ENCODE results near the gene SRGAP3.

Gene SRGAP3

DNA sequence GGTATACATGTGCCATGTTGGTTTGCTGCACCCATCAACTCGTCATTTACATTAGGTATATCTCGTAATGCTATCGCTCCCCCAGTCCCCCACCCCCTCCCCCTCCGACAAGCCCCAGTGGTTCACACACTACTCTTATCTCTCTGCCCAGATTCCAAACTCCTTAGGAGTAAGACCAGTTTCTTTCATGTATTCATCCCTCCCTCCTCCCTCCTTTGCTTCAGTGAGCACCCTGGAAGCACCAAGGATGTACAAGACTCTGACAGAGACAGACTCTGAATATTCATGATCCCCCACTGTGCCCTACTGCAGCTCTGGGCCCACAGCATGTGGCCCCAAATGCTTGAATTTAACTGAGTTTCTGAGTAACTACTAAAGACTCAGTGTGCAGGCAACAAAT, 172.4 kb downstream of the SRGAP3 start:
- no peak for DNase-seq

DNA sequence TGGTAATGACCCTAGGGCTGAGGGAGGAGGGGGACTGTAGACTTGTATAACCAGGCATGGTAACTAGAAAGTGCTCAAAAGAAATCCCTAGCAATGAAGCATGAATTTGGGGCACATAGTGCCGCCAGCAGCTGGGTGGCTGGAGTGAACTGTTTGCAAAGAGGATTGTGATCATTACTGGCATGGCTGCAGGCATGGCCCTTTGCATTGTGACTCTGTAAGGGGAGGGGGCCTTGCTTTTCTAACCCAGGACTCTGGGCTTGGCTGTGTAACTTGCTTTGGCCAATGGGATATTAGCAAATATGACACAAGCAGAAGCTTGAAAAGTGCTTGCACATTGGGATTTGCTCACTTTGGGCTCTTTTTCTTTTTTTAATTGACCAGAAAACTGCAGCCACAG, 173.7 kb downstream of the SRGAP3 start:
- DNase-seq, result no peak

DNA sequence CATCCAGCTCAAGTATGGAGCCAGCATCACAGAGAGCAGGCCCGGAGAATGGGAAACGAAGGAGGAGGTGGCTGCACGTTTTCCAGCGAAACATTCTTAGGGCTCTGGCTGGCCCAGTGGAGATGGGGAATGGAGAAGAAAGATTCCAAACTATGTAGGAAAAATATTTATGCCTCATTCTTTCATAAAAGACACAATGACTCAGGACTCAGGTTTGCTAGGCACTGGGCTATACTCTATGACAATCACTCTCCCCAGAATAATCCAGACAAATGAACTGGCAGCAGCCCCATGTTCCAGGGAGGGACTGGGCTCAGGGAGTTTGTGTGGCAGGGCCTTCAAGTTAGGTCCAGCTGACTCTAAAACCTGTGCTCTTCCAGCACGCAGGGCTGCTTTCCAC, 175.4 kb downstream of the SRGAP3 start:
- no peak for DNase-seq

DNA sequence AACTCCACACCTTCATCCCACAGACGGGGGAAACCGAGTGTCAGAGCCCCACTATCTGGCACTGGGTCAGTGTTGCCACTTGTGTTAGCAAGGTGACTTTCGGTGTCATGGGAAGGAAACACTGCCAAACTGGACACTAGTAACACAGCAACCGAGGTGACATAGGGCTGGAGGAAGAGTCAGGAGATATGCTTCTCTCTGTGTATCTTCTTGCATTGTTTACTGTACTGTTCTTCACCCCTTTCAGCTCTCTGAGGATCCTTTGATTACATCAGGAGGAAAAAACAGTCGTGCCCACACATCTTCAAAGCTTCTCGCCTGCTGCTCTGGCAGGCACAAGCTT, 176.8 kb downstream of the SRGAP3 start:
- no peak for DNase-seq

DNA sequence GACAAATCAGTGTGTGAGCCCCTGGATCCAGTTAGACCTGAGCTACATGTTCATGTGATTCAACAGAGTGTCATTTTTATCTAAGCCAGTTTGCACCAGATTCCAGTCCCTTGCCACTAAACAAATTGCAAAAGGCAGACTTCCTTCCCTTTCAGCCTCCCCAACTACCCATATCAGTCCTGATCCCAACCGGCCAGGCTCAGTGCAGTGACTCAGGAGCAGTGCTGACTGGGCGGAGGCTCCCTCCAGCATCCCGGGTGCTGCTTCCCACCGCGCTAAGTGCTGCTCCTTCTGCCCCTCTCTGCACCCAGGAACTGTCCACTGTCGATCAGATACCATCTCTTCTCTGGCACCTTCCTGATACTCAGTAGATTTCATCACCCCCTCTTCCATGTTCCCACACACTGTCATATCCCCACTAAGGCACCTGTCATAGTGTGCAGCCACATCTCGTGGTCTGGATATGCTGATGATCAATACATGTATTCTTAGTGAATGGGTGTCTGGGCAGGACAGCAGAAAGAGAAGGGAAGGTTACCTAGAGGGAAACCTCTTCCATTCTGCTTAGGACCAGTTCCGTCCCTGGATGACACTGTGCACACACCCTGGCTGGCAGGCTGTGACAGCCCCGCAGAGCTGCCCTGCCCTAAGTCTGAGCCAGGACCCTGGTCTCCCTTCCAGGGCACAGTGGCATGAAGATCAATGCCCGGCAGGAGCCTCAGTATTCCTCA, 177.3 kb downstream of the SRGAP3 start:
- no peak for DNase-seq

DNA sequence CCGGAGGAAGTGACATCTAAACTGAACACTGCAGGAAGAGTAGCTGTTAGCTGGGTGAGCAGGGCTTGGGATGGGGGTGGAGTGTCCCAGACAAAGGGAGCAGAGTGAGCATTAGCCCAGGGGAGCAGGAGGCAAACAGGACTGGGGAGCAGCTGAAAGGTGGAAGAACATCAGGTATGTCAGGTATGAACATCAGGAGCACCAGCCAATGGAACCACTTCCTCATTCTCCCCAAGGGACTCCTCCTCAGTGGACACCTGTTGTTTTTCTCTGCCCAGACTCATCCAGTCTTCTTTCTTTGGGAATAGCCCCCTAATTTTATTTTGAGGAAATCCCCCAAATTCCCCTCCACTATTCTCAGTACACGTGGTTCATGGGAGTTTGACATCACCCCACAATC, 178.5 kb downstream of the SRGAP3 start:
- DNase-seq, result no peak

DNA sequence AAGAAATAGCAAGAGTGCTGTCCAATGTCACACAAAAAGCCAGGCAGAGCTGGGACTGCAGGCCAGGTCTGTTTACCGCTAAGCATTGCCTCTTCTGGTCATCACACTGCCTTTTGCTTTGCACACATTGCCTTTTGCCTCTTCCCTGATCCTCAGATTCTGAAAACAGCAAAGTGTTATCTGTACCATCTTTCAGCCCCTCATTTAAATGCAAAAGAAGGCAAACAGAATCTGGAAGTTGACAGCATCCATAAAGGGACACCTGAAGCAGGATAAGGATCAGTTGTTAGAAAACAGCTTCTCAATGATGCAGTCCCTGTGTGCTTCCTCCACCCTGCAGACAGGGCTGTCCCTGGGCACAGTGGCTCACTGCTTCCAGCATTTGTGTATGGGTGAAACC, 179.5 kb downstream of the SRGAP3 start:
- no peak for DNase-seq

DNA sequence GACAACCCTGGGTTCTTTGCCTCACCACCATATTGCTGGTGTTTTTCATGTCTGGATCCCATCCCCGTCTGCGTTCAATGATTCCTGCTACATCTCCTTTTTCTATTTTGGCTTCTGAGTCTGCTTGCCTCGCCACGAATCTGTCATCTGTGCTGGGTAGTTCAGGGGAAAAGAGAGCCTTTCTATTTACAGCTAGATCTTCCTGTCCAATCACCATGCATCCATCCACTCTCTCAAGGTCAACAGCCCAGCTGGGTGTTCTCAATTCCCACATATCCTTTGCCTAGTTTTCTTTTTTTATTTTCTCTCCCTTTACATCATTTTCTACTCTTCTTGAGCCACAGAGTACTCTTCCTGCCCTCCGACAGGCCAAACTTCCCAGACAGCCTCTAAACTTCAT, 181.4 kb downstream of the SRGAP3 start:
- no peak for DNase-seq

DNA sequence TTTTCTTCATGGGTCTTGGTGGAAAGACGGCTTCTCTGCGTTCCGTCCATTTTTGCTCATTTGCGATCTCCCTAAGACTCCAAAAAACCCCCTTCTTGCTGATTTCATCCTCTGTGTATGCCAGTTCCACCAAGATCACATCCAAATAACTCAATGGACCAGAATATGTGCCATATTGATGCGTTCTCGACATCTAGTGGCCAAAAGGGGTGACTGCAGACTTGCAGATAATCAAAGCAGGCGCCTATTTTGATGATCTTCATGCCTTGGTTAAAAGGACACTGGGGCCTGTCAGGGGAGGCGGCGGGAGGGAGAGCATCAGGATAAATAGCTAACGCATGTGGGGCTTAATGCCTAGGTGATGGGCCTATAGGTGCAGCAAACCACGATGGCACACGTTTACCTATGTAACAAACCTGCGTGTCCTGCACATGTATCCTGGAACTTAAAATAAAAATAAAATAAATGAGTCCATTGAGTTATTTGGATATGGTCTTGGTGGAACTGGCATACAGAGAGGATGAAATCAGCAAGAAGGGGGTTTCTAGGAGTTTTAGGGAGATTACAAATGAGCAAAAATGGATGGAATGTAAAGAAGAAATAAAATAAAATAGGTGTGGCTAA, 182.0 kb downstream of the SRGAP3 start:
- DNase-seq, result peak; percentile 42

DNA sequence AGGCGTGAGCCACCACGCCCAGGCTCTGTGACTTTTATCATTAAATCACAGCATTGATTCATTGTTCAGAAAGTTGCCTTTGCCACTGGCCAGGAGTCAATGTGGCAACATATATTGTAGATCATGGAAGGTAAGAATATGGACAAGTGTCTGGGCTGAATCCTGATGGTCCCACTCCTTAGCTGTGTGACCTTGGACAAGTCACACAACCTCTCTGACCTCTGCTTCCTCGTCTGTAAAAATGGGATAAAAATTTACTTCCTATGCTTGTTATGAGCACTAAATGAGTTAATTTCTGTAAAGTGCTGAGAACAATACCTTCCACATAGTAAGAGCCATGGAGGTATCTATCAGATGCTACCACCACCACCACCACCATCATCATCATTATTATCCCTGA, 182.7 kb downstream of the SRGAP3 start:
- no peak for DNase-seq

DNA sequence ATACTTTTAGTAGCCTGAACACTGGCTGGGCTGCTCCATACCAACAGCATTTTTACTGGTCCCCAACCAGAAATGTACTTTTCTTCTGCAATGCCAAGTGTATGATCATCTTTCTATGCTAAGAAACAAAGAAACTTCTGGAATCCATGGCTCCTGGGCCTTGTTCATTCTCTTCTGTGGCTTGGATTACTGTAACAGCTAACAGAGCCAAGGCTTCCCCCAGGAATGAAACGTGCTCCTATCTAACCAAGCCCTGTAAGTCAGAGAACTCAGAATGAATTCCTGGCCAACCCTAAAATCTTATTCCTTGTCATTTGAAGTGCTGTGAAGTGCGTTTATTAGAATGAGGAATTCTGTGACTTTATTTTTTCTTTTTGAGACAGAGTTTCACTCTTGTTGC, 183.3 kb downstream of the SRGAP3 start:
- no peak for DNase-seq

DNA sequence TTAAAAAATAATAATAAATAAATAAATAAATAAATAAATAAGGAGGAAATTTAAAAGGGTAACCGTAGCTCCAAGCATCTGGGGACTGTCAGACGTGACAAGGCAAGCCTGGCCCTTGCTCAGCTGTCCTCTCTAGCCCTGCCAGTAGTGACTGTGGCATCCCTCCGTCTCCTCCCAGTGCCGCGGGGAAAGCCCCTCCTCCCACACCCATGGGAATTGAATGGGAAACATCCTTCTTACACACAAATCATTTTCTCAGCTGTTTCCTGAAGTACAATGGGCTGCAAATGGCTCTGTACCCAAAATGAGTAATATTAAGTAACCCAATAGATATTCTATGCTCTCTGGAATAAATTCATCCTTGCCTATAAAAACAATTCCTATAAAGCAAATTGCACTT, 184.6 kb downstream of the SRGAP3 start:
- no peak for DNase-seq

DNA sequence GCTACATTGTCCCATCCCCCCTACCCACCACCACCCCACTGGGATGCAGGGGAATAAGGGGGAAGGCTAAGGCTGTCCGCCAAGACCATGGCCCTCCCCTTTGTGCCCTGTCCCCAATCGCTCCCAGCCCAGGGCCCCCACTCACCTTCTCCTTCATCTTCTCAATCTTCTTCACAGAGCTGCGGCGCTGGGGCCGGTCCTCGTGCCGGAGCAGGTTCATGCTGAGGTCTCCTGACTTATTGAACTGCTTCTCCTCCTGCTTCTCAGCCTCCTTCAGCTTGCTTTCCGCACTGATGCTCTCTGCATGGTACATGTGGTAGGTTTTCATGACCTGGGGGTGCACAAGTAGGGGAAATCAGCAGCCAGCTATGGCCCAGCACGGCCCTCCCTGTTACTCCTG, 185.2 kb downstream of the SRGAP3 start:
- DNase-seq, result no peak

DNA sequence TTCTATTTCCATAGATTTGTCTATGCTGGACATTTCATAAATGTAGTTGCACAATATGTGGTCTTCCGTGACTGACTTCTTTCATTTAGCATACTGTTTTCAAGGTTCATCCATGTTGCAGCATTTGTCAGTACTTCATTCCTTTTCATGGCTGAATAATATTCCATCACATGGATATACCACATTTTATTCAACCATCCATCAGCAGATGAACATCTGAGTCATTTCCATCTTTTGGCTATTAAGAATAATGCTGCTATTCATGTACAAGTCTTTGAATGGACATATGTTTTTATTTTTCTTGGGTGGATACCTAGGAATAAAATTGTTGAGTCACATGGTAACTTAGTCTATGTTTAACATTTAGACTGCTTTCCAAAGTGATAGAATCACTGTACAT, 186.9 kb downstream of the SRGAP3 start:
- no peak for DNase-seq

DNA sequence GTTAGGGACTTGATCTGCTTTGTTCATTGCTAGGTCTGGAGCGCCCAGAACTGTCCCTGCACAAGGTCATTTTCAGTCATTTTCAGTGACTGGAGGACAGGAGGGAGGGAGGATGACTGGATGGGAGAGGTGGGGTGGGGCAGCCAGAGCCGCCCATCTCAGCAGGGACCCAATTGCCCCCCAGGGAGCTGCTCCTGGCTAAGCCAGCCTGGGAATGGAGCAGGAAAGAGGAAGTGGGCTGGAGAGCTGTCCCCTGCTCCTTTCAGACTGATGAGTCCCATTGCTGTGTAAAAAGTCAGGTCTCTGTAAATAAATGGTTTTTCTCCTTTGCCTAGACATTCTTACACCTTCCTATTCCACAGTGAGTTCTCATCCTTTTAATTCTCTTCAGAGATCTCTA, 187.8 kb downstream of the SRGAP3 start:
- DNase-seq, result no peak

DNA sequence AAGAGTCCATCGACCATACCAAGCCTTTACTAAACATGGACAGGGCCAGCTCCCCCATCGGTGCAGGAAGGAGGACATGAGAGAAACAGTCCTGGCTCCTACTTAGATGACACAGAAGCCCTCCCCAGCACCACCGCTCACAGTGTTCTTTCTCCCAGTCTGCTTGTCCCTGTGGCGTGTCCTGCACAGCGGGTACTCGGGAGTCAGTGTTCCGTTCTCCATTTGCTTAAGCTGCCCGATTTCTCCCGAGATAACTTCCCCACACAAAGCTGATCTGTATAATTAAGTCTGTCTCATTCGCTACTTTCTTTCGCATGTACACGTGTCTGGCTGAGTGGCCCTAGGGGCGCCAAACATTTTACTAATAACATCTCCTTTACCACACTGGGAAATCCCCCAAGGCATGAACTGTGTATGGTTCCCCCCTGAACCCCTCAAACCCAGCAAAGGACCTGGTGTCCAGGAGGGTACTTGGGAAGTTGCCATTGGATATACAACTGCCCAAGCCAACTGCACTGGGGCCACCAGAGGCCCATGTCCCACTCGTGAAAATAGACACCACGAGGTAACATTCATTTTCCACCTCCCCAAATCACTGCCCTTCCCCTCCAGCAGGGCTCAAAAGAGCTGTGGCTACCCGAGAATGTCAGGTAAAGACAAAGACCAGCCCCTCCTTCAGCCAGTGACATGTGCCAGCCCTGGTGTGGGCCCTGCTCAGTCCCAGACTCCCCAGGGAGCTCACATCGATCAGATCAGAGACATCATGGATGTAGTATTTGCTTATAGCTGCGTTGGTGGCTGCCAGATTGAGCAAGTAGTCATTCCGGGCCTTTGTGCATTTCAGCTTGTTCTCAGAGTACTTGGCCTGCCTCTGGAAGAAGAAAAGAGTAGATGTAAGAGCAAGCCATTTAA, 189.7 kb downstream of the SRGAP3 start:
- DNase-seq, result no peak

DNA sequence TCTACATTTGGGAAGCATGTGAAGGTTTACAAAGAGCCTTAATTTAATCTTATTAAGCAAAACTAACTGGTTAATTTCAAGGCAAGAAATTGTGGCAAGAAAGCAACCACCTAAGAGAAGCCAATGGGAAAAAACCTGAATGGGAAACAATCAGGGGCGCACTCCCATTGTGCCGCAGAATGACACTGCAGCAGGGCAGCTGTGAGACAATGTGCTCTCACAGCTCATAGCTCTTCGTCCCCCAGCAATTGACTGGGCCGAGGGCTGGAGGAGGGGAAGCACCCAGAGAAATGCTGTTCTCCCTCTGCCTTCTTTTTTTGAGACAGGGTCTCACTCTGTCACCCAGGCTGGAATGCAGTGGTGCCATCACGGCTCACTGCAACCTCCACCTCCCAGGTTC, 192.9 kb downstream of the SRGAP3 start:
- no peak for DNase-seq

DNA sequence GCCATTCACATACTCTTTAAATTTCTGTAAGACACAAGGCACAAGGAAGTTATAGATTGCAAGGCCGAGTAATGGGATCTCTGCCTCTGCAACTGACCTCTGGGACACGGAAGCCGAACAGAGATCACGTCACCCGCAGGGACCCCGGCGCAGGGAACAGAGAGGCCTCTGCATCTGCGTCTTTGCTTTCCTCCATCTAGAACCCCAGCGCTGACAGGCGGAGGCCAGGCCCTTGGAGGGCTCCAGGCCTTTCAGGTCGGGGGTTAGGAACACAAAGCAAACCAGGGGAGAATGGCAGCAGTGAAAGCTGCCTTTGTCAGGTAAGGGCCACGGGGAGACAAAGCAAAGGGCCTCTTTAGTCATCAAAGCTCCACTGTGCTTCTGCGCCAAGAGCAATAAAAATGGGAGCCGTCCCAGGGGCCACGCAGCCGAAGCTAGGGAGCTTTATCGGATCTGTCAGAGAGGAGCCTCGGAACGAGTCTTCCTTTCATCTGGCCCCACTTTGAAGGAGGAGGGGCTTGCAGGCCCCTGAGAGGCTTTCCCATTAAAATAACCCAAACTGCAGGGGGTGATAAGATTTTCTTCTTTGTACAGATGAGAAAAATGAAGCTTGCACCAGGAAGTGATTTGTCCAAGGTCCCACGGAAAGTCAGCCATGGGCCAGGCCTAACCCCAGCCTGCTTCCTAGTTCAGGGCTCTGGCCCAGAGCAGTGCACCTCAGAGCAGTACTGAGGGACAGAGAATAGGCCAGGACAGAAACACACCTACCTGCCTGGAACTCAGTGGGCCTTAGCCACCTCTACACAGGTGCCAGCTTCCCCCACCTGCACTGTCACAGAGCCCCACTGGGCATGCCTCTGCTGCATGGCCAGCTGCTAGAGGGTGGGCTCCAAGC, 201.7 kb downstream of the SRGAP3 start:
- DNase-seq, result no peak

DNA sequence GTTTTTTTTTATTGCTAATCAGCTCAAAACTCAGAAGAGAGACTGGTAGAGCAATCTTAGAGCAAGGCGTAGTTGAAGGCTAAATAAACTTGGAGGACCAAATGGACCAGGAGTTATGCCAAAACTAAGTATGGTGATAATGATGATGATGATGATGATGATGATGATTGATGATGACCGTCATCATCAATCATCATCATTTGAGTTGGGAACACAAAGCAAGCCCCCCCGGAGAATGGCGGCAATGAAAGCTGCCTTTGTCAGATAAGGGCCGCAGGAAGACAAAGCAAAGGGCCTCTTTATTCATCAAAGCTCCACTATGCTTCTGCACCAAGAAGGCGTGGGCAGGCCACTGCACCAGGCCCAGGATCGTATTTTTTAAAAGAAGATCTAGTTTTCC, 204.1 kb downstream of the SRGAP3 start:
- no peak for DNase-seq

DNA sequence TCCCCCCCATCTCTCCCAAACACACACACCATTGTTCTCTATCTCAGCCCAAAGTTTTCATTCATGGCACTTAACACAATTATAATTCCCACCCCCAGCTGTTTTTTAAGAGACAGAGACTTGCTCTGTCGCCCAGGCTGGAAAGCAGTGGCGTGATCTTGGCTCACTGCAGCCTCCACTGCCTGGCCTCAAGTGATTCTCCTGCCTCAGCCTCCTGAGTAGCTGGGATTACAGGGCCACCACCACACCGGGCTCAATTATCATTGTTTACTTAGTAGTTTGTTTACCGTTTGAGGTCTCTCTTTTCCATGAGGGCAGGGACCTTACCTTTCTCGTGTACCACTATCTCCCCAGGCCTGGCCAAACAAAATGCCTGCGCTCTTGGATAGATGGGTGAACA, 206.4 kb downstream of the SRGAP3 start:
- no peak for DNase-seq

DNA sequence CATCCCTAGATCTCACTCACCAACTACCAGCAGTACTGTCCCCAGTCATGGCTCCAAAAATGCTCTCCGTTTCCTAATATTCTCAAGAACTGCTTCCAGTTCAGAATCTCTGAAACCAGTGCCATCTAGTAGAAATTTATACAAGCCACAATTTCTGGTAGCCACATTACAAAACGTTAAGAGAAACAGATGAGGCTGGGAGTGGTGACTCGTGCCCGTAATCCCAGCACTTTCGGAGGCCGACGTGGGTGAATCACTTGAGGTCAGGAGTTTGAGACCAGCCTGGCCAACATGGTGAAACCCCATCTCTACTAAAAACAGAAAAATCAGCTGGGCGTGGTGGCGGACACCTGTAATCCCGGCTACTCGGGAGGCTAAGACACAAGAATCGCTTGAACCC, 207.8 kb downstream of the SRGAP3 start:
- no peak for DNase-seq

DNA sequence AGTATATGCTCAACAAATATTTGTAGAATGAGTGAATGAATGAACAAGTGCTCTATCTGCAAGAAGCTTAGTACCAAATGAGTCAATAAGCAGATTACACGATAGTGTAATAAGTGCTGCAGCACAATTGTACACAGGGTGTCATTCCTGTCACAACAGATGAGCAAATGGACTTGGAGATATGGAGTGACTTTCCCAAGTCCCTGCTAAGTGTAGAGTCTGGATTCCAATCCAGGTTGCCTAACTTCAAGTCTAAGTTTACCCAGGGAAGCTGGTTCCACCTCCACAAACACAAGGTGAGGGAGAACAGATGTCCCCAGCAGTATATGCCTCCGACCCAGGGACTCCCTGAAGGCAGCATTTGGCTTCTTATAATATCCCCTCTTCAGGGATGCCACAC, 208.4 kb downstream of the SRGAP3 start:
- no peak for DNase-seq

DNA sequence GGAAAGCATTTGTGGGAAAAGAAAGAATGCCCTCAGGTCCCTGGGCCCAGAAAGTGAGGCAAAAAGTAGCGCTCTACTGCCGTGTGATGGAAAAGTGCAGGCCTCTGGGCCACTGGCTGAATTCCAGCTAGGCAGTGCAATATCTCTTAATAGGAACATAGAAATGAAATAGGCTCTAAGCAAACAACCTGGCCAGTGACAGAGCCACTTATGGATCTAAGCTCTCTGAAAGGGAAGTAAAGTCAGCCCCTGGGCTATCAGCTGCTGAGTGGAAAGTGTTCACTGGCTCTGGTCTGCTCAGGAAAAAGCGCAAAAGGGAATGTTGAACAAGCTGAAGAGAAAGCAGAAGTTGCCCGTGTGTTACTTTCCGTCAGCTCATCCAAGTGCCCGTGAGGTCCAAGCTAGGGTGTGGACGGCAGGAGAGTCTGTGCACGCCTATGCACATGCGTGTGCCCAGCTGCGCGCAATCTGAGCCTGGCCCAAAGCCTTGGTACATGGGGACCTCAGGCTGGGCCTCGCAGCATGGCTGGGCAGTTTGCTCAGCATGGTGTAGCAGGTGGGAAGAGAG, 212.2 kb downstream of the SRGAP3 start:
- DNase-seq, result peak; percentile 21
